ENCODE results near the gene AGTPBP1.
"Not testable (repeated sequence)": the region's sequence is repeated elsewhere in the genome, so short reads cannot be mapped to it uniquely, and the experiment has no call there.

The AGTPBP1 gene

DNA sequence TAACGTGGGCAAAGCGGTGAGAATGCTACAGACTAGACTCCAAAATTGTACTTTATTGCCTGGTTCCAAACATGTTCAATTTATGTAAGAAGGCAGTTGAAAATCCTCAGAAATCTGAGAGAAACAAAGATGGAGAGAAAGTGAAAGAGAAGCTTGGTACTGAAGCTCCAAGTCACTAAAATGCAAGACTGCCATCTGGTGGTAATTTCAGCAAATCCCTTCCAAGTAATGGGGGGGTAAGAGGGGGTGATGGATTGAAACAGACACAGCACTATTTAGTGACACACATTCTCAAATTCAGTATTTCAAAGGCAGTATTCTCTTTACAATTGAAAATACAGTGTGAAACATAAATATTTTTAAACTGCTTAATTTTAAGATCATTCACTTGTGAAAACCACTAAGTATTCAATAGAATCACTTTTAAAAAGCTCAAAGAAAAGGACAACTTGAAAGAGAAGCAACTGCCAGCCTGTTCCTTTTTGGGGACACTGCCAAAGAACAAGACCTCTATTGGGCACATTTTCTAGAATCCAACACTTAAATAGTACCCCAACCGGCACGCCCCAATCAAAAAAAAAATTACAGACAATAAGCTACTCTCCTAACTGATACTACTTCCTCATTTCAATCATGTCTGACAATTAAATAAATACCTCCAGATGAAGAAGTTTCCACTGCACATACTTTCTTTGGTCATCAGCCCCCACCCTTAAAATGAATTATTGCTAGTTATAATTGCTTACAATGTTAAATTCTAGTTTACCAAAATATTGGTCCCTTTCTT, 131.5 kb downstream of the AGTPBP1 start:
- DNase-seq, result no peak

DNA sequence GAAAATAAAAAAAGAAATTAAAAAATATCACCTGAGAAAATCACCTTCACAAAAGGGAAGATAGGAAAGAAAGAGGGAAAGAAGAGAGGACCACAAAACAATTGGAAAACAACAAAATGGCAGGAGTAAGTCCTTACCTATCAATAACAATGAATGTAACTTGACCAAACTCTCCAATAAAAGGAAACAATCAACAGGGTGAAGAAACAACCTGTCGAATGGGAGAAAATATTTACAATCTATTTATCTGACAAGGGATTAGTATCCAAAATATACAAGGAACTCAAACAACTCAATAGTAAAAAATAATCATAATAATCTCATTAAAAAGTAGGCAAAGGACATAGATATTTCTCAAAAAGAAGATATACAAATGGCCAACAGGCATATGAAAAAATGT, 135.8 kb downstream of the AGTPBP1 start:
- DNase-seq, result no peak

DNA sequence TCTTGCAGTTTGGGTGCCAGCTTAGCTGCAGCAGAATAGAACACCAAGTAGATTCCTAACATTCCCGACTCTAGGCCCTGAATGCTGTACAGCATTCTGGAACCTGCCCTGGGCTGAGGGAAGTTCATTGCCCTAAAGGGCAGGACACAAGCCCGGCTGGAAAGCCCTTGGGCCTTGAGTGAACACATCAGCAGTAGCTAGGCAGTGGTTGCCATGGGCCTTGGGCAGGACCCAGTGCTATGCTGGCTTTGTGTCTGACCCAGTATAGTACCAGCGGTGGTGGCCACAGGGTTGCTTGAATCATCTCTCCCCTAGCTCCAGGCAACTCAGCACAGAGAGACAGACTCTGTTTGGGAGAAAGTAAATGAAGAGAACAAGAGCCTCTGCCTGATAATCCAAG, 137.8 kb downstream of the AGTPBP1 start:
- no peak for DNase-seq

DNA sequence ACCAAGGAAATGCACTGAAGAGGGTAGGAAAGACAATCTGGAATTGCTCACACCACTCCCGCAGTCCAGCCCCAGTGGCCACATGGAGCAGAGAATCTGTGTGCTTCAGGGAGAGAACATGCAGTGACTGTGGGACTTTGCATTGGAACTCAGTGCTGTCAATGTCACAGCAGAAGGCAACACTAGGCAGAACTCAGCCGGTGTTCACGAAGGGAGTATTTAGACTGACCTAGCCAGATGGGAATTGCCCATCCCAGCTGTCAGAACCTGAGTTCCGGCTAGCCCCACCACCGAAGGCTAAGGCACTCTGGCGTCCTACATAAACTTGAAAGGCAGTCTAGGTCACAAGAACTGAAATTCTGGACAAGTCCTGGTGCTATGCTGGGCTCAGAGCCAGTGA, 139.0 kb downstream of the AGTPBP1 start:
- no peak for DNase-seq

DNA sequence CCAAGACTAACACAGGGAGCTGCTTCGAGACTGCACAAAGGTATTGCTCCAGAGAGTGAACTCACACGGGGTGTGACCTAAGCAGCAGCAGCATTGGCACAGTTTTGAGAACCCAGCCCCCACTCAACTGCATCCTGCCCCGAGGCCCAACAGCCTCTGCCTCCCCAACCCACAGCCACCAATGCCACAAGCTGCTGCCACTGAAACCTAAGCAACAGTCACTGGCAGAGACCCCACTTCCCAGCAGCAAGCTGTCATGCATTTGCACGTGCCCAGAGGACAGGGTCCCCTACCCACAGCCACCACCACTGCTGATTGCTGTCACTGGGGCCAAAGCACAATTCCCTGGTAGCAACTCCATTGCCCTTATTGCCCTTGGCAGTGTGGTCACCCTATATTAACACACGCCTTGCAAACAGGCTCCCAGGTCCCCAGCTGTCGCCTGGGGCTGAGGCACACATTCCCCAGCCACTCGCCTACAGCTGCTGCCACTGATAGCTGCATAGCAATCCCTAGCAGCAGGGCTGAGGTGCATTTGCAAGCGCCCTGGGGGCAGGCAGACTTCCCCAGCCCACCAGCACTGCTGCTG, 141.0 kb downstream of the AGTPBP1 start:
- DNase-seq, result no peak

DNA sequence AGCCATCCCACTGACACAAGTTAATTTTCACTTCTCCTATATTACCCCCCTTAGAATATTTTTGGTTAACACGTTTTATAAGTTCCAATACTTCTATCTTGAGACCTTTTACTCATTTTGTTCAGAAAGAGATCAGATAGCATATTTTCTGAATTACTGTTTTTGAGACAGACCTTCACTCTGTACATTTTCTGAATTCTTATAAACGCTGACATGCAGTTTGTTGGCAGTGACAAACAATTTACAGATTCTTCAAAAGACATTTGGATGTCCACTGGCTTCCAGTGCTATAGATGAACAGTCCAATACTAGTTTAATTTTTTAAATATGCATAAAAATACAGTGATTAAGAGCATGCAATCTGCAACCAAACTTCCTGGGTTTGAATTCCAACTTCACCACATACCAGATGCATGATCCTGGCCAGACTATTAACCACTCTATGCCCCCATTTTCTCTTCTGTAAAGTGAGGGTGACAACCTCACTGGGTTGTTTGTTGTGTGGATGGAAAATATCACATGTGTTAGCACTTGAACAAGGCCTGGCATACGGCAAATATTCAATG, 142.1 kb downstream of the AGTPBP1 start:
- DNase-seq, result no peak

DNA sequence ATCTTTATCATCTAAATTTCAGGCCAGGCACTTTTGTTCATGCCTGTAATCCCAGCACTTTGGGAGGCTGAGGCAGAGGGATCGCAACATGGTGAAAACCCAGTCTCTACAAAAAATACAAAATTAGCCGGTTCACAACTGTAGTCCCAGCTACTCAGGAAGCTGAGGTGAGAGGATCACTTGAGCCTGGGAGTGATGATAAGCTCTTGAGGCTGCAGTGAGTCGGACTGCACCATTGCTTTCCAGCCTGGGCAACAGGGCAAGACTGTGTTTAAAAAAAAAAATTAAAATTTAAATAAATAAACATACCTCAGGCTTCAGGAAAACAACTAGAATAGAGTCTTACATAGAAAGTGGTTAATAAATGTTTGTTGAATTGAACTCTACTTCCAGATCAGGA, 147.4 kb downstream of the AGTPBP1 start:
- no peak for DNase-seq

DNA sequence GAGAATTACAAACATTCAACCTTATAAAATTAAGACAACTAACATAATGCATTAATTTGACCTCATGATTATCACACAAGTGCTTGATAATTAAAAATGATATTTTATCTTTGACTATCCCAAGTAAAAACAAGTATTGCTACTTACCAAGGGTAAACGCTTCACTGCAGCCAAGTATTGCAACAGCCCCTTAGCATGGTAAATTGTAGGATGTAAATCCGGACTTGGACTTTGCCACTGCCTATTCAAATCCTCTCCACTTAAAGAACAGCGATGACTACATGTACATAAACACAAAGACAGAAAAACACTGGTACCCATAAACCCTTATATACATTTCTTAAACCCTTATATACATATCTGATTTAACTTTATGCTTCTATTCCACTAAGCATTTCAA, 155.1 kb downstream of the AGTPBP1 start:
- DNase-seq, result no peak

DNA sequence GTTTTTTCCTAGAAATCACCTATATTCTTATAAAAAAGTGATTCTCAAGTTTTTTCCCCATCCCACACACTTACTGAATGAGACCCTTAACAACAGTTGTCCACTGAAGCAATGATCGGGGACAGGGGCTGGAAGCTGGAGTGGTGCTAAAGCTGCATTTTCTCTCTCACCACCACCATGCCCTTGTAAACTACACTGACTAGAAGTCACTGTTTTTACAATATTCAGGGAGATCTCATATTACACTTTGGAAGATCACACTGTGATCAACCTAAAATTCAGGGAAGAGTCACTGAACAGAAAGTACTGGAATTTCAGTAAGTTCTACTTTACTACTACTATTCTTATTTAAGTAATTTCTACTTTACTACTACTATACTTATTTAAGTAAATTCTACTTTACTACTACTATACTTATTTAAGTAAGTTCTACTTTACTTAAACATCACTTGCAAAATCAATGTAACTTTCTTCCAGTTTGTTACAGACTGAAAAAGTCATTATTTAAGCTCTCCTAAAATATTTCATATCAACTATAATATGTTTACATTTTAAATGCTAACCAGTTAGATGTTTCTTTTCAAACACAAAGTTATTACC, 164.3 kb downstream of the AGTPBP1 start:
- no peak for DNase-seq

DNA sequence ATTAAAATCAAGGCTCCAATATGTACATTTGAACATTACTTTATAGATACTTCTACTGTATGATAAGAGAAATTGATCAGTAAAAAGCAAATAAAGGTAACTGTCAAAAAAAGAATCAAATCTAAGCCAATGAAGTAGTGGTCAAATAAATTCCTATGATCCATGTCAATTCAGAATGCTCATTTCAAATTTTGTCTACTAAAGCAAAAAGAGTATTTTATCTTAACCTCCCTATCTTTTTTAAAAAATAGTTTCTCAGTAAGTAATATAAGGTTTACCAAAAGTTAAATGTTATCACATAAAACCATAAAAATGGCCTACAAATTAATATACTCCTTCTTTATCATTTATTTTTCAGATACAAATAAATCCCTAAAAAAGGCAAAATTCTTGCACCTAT, 165.9 kb downstream of the AGTPBP1 start:
- no peak for DNase-seq

DNA sequence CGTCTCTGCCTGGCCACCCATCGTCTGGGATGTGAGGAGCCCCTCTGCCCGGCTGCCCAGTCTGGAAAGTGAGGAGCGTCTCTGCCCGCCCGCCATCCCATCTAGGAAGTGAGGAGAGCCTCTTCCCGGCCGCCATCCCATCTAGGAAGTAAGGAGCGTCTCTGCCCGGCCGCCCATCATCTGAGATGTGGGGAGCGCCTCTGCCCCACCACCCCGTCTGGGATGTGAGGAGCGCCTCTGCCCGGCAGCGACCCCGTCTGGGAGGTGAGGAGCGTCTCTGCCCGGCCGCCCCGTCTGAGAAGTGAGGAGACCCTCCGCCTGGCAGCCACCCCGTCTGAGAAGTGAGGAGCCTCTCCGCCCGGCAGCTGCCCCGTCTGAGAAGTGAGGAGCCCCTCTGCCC, 168.2 kb downstream of the AGTPBP1 start:
- not testable (repeated sequence) for DNase-seq

DNA sequence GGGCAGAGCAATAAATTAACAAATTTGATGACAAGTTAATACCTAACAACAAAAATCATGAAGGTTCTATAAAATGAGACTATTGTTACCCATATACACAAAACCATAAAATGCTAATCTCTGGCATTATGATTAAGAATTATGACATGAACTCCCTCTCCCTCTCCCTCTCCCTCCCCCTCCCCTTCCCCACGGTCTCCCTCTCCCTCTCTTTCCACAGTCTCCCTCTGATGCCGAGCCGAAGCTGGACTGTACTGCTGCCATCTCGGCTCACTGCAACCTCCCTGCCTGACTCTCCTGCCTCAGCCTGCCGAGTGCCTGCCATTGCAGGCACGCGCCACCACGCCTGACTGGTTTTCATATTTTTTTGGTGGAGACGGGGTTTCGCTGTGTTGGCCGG, 168.8 kb downstream of the AGTPBP1 start:
- DNase-seq, result not testable (repeated sequence)

DNA sequence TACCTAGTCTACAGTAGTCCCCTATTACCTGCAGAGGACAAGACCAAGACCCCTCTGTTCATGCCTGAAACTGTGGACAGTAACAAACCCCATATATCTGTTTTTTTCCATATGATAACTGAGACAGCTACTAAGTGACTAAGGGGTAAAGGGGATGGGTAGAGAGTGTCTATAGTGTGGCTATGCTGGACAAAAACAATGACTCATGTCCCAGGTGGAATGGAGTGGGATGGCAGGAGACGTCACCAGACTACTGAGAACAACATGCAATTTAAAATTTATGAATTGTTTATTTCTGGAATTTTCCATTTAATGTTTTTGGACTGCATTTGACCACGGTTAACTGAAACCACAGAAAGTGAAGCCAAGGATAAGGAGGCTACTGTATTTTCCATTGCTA, 171.8 kb downstream of the AGTPBP1 start:
- no peak for DNase-seq

DNA sequence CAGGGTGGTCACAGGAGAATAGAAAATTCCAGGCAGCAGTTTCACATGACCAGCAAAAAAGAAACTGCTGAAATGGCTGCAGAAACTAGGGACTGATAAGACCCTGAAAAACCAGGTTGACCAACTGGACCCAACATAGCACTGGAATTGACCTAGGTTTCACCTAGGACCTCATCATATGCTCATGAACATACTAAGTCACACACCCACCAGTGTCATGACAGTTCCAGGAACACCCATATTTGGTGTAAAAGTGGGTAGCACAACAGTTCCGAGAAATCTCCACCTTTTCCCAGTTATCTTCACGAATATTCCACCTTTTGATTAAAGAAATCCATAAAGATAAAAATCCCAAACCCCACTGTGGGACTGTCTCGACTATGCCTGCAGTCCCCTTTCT, 182.2 kb downstream of the AGTPBP1 start:
- no peak for DNase-seq

DNA sequence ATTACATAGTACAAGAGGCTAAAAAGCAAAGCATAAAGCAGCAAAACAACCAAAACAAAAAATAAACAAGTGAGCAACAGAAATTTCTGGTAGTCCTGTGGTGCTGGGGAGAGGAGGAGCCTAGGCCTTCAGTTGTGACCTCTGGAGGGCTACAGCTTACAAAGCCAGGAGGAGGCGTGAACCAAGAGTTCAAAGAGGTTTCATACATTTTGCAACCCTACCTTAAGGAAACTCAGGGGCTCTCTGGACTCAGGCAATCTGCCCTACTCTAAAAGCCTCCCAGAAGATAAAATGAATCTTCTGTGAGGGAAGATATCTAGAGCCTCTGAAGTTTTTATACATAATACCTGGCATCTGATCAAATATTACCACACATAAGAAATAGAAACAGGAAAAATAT, 187.4 kb downstream of the AGTPBP1 start:
- no peak for DNase-seq

DNA sequence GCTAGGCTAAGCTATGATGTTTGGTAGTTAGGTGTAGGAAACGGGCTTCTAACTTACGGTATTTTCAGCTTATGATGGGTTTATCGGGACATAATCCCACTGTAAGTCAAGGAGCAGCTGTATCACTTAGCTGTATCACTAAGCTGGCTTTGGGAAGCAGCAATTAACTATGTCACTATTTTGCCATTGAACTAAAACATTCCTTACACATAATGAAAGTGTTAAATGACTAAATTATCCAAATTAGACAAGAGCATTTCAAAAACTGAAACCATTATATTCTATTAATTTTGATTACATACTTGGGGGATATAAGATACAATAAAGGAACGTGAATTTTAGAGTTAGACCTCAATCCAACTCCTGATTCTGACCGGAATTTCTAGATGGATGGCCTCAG, 188.3 kb downstream of the AGTPBP1 start:
- DNase-seq, result no peak

DNA sequence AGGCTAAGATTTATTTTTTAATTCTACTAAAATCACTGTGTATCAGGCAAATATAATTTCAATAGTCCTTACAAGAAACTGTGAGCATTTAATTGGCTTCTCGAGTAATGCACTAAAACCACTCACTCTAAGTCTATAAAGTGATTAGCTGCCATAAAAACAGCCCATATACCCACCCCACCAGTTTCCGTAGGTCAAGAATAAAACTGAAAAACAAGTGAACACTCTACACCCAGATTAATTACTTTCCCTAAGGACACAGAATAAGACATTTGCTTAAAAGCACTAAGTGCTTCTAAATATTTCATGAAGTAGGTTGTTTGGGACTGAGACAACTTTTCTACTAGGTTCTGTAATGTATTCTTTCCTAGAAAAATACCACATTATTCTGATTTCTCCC, 194.2 kb downstream of the AGTPBP1 start:
- DNase-seq, result no peak

DNA sequence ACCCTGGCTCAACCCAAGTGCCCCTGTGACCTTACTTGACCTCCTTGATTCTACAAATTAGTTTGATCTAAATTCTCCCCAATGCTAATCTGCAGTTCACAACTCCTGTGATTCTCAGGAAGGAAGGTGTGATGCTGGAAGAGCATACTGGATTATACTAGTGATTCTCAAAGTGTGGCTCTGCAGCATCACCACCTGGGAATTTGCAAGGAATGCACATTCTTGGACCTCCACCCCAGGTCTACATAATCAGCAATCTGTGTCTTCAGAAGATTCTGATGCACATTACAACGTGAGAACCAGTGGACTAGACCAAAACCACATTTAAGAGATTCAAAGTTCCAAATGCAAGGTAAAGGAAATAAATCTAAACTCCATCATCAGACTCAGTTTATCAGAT, 198.6 kb downstream of the AGTPBP1 start:
- DNase-seq, result no peak

DNA sequence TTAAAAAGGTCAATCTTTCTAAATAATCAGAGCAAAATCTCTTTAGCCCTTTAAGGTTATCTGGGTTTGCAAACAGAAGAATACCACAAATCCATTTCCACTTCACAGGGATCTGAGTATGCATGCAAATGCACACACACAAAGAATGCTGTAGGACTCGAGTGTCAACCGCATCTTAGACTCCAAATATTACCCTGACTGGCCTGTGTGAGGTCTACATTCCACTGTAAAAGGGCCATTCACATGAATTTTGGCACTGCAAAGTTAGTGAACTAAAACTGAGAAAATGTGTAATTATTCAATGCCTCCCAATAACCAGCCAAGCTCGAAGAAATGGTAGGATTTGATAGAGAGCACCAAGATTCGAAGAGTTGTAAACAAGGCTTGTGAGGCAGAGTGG, 199.9 kb downstream of the AGTPBP1 start:
- no peak for DNase-seq

DNA sequence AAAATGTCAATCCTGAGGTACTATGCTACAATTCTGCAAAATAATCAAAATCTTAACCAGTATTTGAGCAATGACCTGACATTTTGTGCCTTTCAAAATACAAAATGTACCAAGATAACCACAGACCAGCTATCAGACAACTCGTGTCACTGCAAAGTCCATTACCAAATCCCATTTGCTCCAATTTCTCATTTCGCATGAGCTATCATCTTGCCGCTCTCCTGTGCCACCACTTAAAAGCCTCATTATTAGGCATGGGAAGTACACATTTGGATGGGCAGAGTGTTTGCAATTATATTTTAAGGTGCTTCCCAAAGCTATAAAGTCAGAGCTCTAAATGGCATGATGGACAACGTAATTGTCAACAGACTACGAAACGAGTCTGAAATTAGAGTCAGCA, 205.2 kb downstream of the AGTPBP1 start:
- DNase-seq, result no peak

DNA sequence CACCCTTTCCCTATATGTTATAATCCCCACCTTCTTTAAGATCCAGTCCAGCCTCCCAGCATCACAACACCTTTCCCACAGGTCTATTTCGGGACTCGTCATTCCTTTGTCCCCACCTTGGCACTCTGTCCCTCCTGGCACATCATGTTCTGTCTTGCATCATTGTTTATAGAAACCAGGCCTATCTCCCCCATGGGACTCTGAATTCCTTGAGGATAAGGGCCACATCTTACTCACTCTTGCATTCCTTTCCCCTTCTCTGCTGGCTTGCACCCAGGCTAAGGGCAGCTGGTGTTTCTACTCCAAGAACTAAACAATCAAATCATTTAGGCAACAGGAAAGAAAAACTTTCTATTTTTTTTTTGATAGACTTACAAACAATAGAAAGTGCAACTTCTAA, 205.7 kb downstream of the AGTPBP1 start:
- no peak for DNase-seq

DNA sequence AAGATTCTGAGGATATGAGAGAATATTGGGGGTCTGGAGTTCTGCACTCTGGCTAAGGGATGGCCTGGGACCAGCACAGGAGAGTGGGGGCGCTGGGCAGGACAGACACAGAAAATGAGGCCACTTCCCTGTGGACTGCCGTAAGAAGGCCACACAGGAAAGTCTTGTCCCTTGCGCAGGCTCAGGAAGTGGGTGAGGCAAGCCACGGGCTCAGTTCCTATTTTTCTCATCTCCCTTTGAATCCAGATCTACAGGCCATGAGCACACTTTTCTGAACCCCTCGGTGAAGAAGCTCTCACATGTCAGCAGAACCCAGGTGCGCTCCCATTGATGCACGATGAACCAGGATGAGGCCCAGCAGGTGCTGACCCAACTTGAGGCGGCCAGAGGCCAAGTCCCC, 207.4 kb downstream of the AGTPBP1 start:
- no peak for DNase-seq

DNA sequence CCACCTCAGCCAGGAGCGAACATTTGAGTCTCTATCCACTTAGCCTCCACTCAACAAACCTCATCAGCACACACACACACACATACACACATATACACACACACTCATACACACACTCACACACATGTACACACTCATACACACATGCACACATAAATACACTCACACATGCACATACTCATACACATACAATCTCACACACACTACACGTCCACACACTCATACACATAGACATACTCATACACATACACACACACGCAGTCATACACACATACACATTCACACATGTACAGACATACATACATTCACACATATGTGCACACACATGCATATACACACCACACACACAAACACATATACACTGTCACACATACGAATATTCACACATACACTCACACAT, 208.2 kb downstream of the AGTPBP1 start:
- DNase-seq, result no peak

DNA sequence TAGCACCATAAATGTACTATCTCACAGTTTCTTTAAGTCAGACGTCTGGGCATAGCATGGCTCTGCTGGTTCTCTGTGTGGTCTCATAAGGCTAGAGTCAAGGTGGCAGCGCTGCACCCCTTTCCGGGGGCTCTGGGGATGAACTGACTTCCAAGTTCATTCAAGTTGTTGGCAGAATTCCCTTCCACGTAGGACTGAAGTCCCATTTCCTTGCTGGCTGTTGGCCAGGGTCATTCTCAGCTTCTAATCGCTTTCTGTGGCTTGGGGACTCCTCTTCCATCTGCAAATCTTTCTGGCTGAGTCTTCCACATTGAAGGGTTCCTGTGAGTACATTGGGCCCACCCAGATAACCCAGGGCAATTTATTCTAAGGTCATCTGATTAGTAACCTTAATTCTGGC, 211.0 kb downstream of the AGTPBP1 start:
- no peak for DNase-seq

Measured in NCI-H187 treated with DMSO at 0.1 percent for 48 hours (cell line).